A673 (cell line): ENCODE results near the gene SYPL2.

Experiments used
- CTCF ChIP-seq: fragments of 300-800, 200-600 bp; sonication (generic); conservative IDR thresholded peaks from 2 replicates; pipeline ENCODE4 v1.5.1; 2017; ENCODE audit warnings: low read depth, mild to moderate bottlenecking, antibody characterized with exemption, low read length, moderate library complexity, mixed read lengths
- EZH2 ChIP-seq: fragments of 200-600 bp; sonication (generic); IDR thresholded peaks from 2 replicates; pipeline ENCODE4 v1.6.1; 2017; ENCODE audit warnings: borderline replicate concordance, low read depth, mild to moderate bottlenecking, mixed read lengths, antibody characterized with exemption, low read length; ENCODE audit not compliant: poor library complexity, severe bottlenecking

GRCh38 chr1:109529881-109530456 is 63.6 kb downstream of the SYPL2 start:
- TF ChIP-seq EZH2, result no peak
- no peak for TF ChIP-seq CTCF
